AG10803 (cell line): ENCODE results near the gene PACS1.

Experiments used
- DNase-seq: peaks from one replicate; pipeline ENCODE4 v3.0.0; 2010; ENCODE audit warnings: low read depth
- H3K4me3 ChIP-seq: 2 replicates; pipeline ENCODE4 v1.5.1; 2011; ENCODE audit warnings: mild to moderate bottlenecking, low read length, control low read depth
- TF ChIP-seq, protein P1 (sequence below): conservative IDR thresholded peaks from 2 replicates; pipeline ENCODE4 v1.5.1; 2011; ENCODE audit warnings: mild to moderate bottlenecking, low read length, control low read depth, inconsistent platforms

PACS1 gene

DNA sequence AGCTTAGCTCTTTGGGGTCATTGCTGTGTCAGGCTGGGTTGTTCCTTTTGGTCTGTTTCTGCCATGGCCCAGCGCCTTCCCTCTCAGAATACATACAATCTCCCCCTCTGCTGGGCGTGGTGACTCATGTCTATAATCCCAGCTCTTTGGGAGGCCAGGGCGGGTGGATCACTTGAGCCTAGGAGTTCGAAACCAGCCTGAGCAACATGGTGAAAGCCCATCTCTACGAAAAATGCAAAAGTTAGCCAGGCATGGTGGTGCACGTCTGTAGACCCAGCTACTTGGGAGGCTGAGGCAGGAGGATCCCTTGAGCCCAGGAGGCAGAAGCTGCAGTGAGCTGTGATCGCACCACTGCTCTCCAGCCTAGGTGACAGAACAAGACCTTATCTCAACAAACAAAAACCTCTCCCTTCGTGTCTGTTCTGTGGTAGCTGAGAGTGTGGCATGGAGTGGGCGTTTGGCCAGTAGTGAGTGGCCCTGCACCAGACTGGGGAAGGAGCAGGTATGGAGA lies 151.7 kb downstream of the PACS1 start:
- H3K4me3 ChIP-seq: no peak overlapping the region
- TF ChIP-seq, protein P1, sequence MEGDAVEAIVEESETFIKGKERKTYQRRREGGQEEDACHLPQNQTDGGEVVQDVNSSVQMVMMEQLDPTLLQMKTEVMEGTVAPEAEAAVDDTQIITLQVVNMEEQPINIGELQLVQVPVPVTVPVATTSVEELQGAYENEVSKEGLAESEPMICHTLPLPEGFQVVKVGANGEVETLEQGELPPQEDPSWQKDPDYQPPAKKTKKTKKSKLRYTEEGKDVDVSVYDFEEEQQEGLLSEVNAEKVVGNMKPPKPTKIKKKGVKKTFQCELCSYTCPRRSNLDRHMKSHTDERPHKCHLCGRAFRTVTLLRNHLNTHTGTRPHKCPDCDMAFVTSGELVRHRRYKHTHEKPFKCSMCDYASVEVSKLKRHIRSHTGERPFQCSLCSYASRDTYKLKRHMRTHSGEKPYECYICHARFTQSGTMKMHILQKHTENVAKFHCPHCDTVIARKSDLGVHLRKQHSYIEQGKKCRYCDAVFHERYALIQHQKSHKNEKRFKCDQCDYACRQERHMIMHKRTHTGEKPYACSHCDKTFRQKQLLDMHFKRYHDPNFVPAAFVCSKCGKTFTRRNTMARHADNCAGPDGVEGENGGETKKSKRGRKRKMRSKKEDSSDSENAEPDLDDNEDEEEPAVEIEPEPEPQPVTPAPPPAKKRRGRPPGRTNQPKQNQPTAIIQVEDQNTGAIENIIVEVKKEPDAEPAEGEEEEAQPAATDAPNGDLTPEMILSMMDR: no peak
- DNase-seq: no peak

- TF ChIP-seq, protein P1: peak; percentile 100
- DNase-seq: peak; percentile 87
- no peak overlapping the region for H3K4me3 ChIP-seq
Observed at GRCh38 chr11:66222358-66223149, 152.5 kb downstream of the PACS1 start.

GRCh38 chr11:66224226-66224855 lies 154.3 kb downstream of the PACS1 start:
- no peak for DNase-seq
- no peak overlapping the region for H3K4me3 ChIP-seq
- TF ChIP-seq, protein P1: no peak

GRCh38 chr11:66225066-66225465 lies 155.0 kb downstream of the PACS1 start:
- TF ChIP-seq, protein P1: no peak
- no peak for DNase-seq
- no peak overlapping the region for H3K4me3 ChIP-seq

- TF ChIP-seq, protein P1: no peak
- DNase-seq: no peak
- no peak overlapping the region for H3K4me3 ChIP-seq
Observed at GRCh38 chr11:66226101-66226500, 156.0 kb downstream of the PACS1 start.

DNA sequence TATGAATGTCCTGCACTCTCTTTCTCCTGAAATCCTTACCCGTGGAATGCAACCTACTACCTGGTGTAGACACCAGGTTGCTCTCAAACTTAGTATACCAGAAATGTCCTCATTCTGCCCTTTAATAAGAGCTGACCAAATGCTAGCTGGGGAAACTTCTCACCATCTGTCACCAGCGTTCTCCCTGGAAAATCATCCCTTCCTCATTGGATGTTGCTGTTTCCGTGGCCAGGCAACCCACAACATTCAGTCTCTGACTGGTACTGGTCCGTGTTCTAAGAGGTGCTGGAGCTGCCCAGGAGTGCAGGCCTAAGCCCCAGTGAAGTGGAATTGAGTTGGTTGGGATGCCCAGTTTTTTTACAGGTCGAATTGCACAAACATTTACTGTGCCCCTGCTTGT lies 157.6 kb downstream of the PACS1 start:
- no peak for DNase-seq
- no peak overlapping the region for H3K4me3 ChIP-seq
- TF ChIP-seq, protein P1: no peak

GRCh38 chr11:66228521-66228920 lies 158.4 kb downstream of the PACS1 start:
- TF ChIP-seq, protein P1: no peak
- no peak for DNase-seq
- H3K4me3 ChIP-seq: no peak overlapping the region
